GM12878 (cell line): Measurements from ENCODE around the gene ADAM19.

Experiments
- BRCA1 ChIP-seq: IDR thresholded peaks from 2 replicates; pipeline ENCODE4 v1.6.1; 2011; ENCODE audit warnings: low read depth, low read length, improper control_type of control experiment
- CBX3 ChIP-seq: fragments of 200-600 bp; sonication (generic); IDR thresholded peaks from 2 replicates; pipeline ENCODE4 v1.6.1; 2016; ENCODE audit warnings: low read depth, borderline replicate concordance
- EGR1 ChIP-seq, 2 experiments: IDR thresholded peaks; 1 replicate in 1 of 2; 2 replicates in 1 of 2; pipeline ENCODE4 v1.6.1; 2011 to 2012; ENCODE audit warnings: low read depth in 2 of 2, low read length in 2 of 2, borderline replicate concordance in 1 of 2, mild to moderate bottlenecking in 1 of 2, moderate library complexity in 1 of 2
- FOXK2 ChIP-seq: fragments of 450-650 bp; IDR thresholded peaks from 2 replicates; pipeline ENCODE4 v1.6.1; 2017; ENCODE audit warnings: mild to moderate bottlenecking, moderate library complexity
- MYC ChIP-seq: IDR thresholded peaks from 2 replicates; pipeline ENCODE4 v1.6.1; 2011; ENCODE audit warnings: mild to moderate bottlenecking, low read length, moderate library complexity, inconsistent platforms; ENCODE audit not compliant: insufficient read depth, insufficient replicate concordance, insufficient read length, severe bottlenecking
- PAX5 ChIP-seq: IDR thresholded peaks from 2 replicates; pipeline ENCODE4 v1.6.1; 2011; ENCODE audit warnings: low read depth, low read length, borderline replicate concordance
- PKNOX1 ChIP-seq: fragments of 450-650 bp; IDR thresholded peaks from 2 replicates; pipeline ENCODE4 v1.6.1; 2016; ENCODE audit warnings: mild to moderate bottlenecking
- POLR2A ChIP-seq: IDR thresholded peaks from 2 replicates; pipeline ENCODE4 v1.6.1; 2011; ENCODE audit warnings: low read depth, mild to moderate bottlenecking, low read length
- SRF ChIP-seq, 2 experiments: IDR thresholded peaks; 2 replicates each; pipeline ENCODE4 v1.6.1; 2011; ENCODE audit warnings: low read depth in 2 of 2, low read length in 2 of 2, mild to moderate bottlenecking in 1 of 2, moderate library complexity in 1 of 2
- ZBTB33 ChIP-seq: fragments of 450-650 bp; IDR thresholded peaks from 2 replicates; pipeline ENCODE4 v1.6.1; 2017; ENCODE audit warnings: mild to moderate bottlenecking
- TF ChIP-seq, protein P1 (sequence below), 3 experiments: IDR thresholded peaks in 2 of 3; conservative IDR thresholded peaks in 1 of 3; 2 replicates each; pipeline ENCODE4 v1.5.1; 2011; ENCODE audit warnings: low read depth in 3 of 3, low read length in 3 of 3, mild to moderate bottlenecking in 3 of 3, control low read depth in 2 of 3, moderate library complexity in 2 of 3, inconsistent platforms in 1 of 3, mixed read lengths in 1 of 3; ENCODE audit not compliant: control insufficient read depth in 2 of 3, insufficient read depth in 1 of 3; ENCODE audit errors: extremely low read depth in 1 of 3
- TF ChIP-seq, protein P2 (sequence below): fragments of 150-350 bp; IDR thresholded peaks from 2 replicates; pipeline ENCODE4 v1.6.1; 2016; ENCODE audit warnings: low read depth, low read length

GRCh38 chr5:157540124-157540523 is 35.5 kb downstream of the ADAM19 start:
- TF ChIP-seq, protein P1, sequence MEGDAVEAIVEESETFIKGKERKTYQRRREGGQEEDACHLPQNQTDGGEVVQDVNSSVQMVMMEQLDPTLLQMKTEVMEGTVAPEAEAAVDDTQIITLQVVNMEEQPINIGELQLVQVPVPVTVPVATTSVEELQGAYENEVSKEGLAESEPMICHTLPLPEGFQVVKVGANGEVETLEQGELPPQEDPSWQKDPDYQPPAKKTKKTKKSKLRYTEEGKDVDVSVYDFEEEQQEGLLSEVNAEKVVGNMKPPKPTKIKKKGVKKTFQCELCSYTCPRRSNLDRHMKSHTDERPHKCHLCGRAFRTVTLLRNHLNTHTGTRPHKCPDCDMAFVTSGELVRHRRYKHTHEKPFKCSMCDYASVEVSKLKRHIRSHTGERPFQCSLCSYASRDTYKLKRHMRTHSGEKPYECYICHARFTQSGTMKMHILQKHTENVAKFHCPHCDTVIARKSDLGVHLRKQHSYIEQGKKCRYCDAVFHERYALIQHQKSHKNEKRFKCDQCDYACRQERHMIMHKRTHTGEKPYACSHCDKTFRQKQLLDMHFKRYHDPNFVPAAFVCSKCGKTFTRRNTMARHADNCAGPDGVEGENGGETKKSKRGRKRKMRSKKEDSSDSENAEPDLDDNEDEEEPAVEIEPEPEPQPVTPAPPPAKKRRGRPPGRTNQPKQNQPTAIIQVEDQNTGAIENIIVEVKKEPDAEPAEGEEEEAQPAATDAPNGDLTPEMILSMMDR (IDR thresholded peaks at IDR 0.05 in 2 of 3, conservative IDR thresholded peaks at IDR 0.05 in 1 of 3; ENCODE audit: control insufficient read depth in 2 of 3, extremely low read depth in 1 of 3, insufficient read depth in 1 of 3, low read depth in 3 of 3, low read length in 3 of 3): no peak
- no peak for TF ChIP-seq FOXK2
- no peak for TF ChIP-seq SRF (IDR thresholded peaks at IDR 0.05; ENCODE audit: low read depth in 2 of 2, low read length in 2 of 2)
- no peak for TF ChIP-seq MYC
- no peak for TF ChIP-seq PKNOX1
- TF ChIP-seq CBX3: no peak
- no peak for TF ChIP-seq POLR2A
- no peak for TF ChIP-seq BRCA1
- no peak for TF ChIP-seq PAX5
- no peak for TF ChIP-seq ZBTB33
- no peak for TF ChIP-seq EGR1 (IDR thresholded peaks at IDR 0.05; ENCODE audit: borderline replicate concordance in 1 of 2, low read depth in 2 of 2, low read length in 2 of 2)
- TF ChIP-seq, protein P2, sequence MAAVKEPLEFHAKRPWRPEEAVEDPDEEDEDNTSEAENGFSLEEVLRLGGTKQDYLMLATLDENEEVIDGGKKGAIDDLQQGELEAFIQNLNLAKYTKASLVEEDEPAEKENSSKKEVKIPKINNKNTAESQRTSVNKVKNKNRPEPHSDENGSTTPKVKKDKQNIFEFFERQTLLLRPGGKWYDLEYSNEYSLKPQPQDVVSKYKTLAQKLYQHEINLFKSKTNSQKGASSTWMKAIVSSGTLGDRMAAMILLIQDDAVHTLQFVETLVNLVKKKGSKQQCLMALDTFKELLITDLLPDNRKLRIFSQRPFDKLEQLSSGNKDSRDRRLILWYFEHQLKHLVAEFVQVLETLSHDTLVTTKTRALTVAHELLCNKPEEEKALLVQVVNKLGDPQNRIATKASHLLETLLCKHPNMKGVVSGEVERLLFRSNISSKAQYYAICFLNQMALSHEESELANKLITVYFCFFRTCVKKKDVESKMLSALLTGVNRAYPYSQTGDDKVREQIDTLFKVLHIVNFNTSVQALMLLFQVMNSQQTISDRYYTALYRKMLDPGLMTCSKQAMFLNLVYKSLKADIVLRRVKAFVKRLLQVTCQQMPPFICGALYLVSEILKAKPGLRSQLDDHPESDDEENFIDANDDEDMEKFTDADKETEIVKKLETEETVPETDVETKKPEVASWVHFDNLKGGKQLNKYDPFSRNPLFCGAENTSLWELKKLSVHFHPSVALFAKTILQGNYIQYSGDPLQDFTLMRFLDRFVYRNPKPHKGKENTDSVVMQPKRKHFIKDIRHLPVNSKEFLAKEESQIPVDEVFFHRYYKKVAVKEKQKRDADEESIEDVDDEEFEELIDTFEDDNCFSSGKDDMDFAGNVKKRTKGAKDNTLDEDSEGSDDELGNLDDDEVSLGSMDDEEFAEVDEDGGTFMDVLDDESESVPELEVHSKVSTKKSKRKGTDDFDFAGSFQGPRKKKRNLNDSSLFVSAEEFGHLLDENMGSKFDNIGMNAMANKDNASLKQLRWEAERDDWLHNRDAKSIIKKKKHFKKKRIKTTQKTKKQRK: no peak
